Fibroblast of the aortic adventitia (primary cell): ENCODE measurements around the gene FFAR1. TPM values are rescaled to one million over a fixed set of nuclear protein-coding genes. Genes with fewer than 3 reads are reported as not detected.

Experiments used
- DNase-seq: peaks from one replicate; pipeline ENCODE4 v3.0.0-alpha.2; 2010; ENCODE audit warnings: low read depth
- H3K4me3 ChIP-seq: 2 replicates; pipeline ENCODE4 v1.5.1; 2011; ENCODE audit warnings: low read depth, mild to moderate bottlenecking, control low read depth, low read length, moderate library complexity
- total RNA-seq: library from RNA; depleted of rRNA; stranded (reverse); fragments of >200 nt; gene quantifications from 2 replicates; pipeline ENCODE4 v1.2.3, GENCODE V29; 2012; ENCODE audit warnings: low replicate concordance
- TF ChIP-seq, protein P1 (sequence below): IDR thresholded peaks from 2 replicates; pipeline ENCODE4 v1.5.1; 2011; ENCODE audit warnings: mild to moderate bottlenecking, low read length, control low read depth, inconsistent platforms; ENCODE audit not compliant: insufficient read depth

FFAR1 gene, protein sequence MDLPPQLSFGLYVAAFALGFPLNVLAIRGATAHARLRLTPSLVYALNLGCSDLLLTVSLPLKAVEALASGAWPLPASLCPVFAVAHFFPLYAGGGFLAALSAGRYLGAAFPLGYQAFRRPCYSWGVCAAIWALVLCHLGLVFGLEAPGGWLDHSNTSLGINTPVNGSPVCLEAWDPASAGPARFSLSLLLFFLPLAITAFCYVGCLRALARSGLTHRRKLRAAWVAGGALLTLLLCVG (N-terminal part only)
- total RNA-seq: not detected in 2 replicates

DNA sequence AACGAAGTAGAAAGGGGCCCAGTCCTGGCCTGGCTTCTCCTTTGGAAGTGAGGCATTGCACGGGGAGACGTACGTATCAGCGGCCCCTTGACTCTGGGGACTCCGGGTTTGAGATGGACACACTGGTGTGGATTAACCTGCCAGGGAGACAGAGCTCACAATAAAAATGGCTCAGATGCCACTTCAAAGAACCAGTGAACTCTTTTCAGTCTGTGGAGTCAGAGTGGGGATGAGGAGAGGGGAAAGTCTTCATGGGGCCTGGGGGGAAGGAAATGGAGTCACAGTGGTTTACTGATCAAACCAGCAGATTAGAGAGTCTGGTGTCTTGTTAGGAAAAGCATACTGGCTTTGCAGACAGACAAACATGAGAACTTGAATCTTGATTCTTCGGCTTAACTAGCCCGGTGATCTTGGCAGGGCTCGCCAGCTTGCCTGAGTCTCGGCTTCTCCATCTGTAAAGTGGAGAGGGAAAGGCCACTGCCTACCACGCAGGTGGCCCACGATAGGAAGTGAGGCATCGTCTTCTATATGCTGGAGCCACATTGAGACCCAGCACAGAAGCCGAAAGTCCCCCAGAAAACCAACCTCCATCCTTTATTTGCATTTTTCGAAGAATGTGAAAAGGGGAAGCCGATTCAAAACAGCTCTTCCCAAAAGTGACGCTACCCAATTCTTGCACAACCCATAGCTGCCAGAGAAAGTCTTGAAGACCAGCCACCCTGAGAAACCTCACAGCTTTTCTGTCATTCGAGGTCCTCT is at the start of gene FFAR1:
FFAR1 (plus strand) TSS at position 732 of the 759 bp plus-strand sequence. CDS start 3,650 bp downstream, outside the sequence.
- H3K4me3 ChIP-seq: no peak within 1 kb of the TSS
- TF ChIP-seq, protein P1, sequence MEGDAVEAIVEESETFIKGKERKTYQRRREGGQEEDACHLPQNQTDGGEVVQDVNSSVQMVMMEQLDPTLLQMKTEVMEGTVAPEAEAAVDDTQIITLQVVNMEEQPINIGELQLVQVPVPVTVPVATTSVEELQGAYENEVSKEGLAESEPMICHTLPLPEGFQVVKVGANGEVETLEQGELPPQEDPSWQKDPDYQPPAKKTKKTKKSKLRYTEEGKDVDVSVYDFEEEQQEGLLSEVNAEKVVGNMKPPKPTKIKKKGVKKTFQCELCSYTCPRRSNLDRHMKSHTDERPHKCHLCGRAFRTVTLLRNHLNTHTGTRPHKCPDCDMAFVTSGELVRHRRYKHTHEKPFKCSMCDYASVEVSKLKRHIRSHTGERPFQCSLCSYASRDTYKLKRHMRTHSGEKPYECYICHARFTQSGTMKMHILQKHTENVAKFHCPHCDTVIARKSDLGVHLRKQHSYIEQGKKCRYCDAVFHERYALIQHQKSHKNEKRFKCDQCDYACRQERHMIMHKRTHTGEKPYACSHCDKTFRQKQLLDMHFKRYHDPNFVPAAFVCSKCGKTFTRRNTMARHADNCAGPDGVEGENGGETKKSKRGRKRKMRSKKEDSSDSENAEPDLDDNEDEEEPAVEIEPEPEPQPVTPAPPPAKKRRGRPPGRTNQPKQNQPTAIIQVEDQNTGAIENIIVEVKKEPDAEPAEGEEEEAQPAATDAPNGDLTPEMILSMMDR: no peak
- DNase-seq: no peak

DNA sequence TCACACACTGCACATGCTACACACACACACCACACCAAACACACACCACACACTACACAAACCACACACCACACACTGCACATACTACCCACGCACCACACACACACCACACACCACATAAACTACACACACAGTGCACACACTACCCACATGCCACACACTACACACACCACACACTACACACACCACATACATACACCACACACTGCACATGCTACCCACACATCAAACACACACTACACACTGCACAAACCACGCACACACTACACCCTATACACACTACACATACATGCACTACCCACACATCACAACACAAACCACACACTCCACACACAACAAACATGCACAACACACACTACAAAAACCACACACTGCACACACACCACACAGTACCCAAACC is 49.8 kb upstream of the FFAR1 start:
- H3K4me3 ChIP-seq: no peak overlapping the region
- DNase-seq: no peak
- TF ChIP-seq, protein P1: no peak

DNA sequence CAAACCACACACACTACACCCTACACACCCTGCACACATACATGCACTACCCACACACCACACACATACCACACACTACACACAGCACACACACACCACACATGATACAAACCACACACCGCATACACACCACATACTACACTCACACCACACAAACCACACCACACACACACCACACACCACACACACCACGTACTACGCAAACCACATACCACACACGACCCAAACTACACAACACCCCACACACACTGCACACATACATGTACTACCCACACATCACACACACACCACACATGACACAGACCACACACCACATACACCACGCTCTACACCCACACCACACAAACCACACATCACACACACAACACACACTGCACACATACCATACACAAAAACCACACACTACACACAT is 49.1 kb upstream of the FFAR1 start:
- H3K4me3 ChIP-seq: no peak overlapping the region
- no peak for DNase-seq
- TF ChIP-seq, protein P1: no peak

DNA sequence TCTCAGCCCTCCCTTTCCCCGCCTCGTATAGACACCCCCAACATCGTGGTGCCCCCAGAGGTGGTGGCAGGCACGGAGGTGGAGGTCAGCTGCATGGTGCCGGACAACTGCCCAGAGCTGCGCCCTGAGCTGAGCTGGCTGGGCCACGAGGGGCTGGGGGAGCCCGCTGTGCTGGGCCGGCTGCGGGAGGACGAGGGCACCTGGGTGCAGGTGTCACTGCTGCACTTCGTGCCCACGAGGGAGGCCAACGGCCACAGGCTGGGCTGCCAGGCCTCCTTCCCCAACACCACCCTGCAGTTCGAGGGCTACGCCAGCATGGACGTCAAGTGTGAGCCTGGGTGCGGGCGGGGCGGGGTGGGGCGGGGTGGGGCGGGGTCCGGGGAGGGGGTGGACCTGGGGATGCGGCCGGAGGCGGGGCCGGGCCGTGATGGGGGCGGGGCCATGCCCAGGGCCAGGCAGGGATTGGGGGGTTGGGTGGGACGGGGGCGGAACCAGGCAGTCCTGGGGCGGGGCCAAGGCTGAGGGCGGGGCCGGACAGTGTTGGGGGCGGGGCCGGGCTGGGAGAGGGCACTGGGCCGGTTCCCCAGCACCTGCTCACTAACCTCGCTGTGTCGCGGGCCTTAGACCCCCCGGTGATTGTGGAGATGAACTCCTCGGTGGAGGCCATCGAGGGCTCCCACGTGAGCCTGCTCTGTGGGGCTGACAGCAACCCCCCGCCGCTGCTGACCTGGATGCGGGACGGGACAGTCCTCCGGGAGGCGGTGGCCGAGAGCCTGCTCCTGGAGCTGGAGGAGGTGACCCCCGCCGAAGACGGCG is 48.0 kb upstream of the FFAR1 start:
- no peak overlapping the region for H3K4me3 ChIP-seq
- DNase-seq: no peak
- TF ChIP-seq, protein P1: no peak

DNA sequence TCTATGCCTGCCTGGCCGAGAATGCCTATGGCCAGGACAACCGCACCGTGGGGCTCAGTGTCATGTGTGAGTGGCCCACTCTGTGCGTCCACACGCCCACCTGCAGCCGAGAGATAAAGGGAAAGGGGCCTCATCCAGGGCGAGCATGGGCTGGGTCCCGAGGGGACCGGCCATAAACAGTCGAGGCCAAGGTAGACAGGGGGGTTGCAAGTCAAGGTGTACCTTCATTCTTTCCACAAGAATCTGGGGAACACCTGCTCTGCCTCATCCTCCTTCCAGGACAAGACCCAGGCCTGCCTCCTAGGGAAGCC is 47.4 kb upstream of the FFAR1 start:
- H3K4me3 ChIP-seq: no peak overlapping the region
- no peak for DNase-seq
- TF ChIP-seq, protein P1: no peak

DNA sequence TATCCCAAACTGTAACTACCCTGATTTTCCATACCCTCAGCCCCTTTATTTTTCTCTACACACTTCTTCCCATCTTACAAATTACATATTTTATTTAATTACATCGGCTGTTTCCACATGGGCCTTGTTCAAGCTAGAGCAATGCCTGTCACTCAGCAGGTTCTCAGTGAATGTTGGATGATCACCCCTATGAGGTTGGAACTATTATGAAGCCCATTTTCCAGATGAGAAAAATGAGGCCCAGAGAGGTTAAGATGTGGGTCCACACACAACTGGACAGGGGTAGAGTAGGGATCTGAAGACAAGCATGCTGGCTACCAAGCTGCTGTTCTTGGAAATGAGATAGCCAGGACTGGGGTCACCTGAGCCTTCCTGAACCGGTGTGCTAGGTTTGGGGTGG is 45.7 kb upstream of the FFAR1 start:
- TF ChIP-seq, protein P1: no peak
- H3K4me3 ChIP-seq: no peak overlapping the region
- DNase-seq: no peak
